Activated T-cell treated with anti-CD3 and anti-CD28 coated beads, Interleukin-2, amount 50 U/mL, for 72 hours (primary cell): ENCODE data around the gene MAST4. TPM values are rescaled to one million over a fixed set of nuclear protein-coding genes. Genes with fewer than 3 reads are reported as not detected.

Experiments
- ATAC-seq, 2 donors: fragments of 150-1000 bp; cut with Tn5 transposase; replicated peaks in 1 of 2; 2 replicates each; pipeline ENCODE4 v1.10.0; 2021; ENCODE audit warnings: moderate library complexity in 2 of 2, mild to moderate bottlenecking in 1 of 2
- DNase-seq, 2 donors: peaks; one replicate each; pipeline ENCODE4 v3.0.0; 2021 to 2022; ENCODE audit warnings: mixed read lengths in 1 of 2
- H3K27ac Mint-ChIP-seq: one replicate; pipeline ENCODE4 v1.8.0; 2022; ENCODE audit warnings: mild to moderate bottlenecking, moderate library complexity, mixed read lengths
- H3K27me3 Mint-ChIP-seq: one replicate; pipeline ENCODE4 v1.8.0; 2022; ENCODE audit warnings: low read depth, mixed read lengths
- H3K36me3 Mint-ChIP-seq, 2 donors: one replicate each; pipeline ENCODE4 v1.8.0; 2022; ENCODE audit warnings: mixed read lengths in 2 of 2, mild to moderate bottlenecking in 1 of 2; ENCODE audit not compliant: insufficient read depth in 2 of 2
- H3K4me1 Mint-ChIP-seq: one replicate; pipeline ENCODE4 v1.8.0; 2022; ENCODE audit warnings: low read depth, mixed read lengths
- H3K4me3 Mint-ChIP-seq, 2 donors: one replicate each; pipeline ENCODE4 v1.8.0; 2022; ENCODE audit warnings: mild to moderate bottlenecking in 2 of 2, mixed read lengths in 2 of 2, moderate library complexity in 2 of 2
- H3K9me3 Mint-ChIP-seq, 2 donors: one replicate each; pipeline ENCODE4 v1.8.0; 2022; ENCODE audit warnings: mixed read lengths in 2 of 2
- total RNA-seq, 2 donors: library from RNA; stranded (reverse); gene quantifications; one replicate each; pipeline ENCODE4 v1.2.3, GENCODE V29; 2022

Gene MAST4
- total RNA-seq, 2 donors from 2014 or later, result 32.9 to 38.3 TPM

DNA sequence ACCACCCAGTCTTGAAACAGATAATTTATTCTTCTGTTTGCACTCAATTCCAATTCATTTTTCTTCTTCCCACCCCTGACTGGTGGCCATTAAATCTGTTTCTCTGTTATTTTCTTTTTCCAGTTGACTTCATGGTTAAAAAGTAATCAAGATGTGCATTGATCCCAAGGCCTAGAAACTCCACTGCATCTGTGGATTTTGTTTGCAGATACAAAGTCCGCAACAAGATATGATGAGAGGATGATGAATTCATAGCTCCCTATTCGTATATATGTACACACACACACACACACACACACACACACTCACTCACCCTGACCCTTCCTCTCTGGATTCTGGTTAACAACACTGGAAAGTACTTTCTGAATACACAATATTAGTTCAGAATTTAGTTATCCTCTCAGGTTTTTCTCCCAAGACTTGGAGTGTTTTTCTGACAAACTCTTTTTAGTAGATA is 548.0 kb downstream of the MAST4 start:
- H3K36me3 Mint-ChIP-seq, result peaks cover 5 to 17% of the 10 kb centered on the region in 2 donors
- H3K4me1 Mint-ChIP-seq, result no peaks in the 10 kb centered on the region
- H3K27me3 Mint-ChIP-seq, result no peaks in the 10 kb centered on the region
- no peak overlapping the region for H3K4me3 Mint-ChIP-seq
- H3K9me3 Mint-ChIP-seq, result no peaks in the 10 kb centered on the region
- DNase-seq (no peak), ATAC-seq (no peak)
- H3K27ac Mint-ChIP-seq, result peak overlapping the region; percentile 31

DNA sequence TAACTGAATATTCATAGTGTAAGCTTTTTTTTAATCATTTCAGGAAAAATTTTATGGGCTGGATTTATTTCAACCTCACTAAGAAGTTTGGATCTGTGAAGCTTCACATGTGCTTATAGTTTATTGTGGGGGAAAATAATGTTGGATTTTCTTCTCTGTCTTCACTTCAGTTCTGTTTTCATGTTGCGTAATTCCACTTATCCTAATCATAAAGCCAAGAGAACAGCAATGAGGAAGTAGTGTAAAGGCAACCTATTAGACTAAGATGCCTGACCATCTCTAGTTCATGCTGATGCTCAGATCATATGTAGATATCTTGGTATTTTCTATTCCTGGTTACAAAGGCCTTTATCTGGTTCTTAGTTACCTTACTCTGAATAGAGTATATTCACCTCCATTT is 550.4 kb downstream of the MAST4 start:
- DNase-seq (no peak), ATAC-seq (no peak)
- no peaks in the 10 kb centered on the region for H3K9me3 Mint-ChIP-seq
- no peak overlapping the region for H3K27ac Mint-ChIP-seq
- H3K4me1 Mint-ChIP-seq, result no peaks in the 10 kb centered on the region
- H3K36me3 Mint-ChIP-seq, result peaks cover 6 to 23% of the 10 kb centered on the region in 2 donors
- H3K27me3 Mint-ChIP-seq, result no peaks in the 10 kb centered on the region
- no peak overlapping the region for H3K4me3 Mint-ChIP-seq

DNA sequence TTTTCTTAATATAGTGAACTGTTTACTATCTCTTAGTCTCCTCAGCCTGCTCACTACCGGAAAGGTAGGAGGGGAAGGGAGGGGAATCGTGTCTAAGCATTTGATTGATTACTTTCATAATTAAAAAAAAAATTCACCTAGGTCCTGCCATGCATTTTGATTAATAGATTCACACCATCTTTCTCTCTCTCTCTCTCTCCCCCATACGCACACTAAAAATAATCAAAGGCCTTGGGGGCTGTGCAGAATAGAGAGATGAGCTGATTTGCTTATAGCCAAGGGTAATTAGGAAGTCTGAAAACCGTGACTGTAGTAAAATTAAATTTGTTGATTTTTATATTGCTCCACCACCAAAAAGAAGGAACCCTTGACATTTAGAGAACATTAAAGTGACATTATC is 550.8 kb downstream of the MAST4 start:
- H3K4me3 Mint-ChIP-seq, result no peak overlapping the region
- no peaks in the 10 kb centered on the region for H3K9me3 Mint-ChIP-seq
- H3K27me3 Mint-ChIP-seq, result no peaks in the 10 kb centered on the region
- DNase-seq (no peak), ATAC-seq (no peak)
- H3K36me3 Mint-ChIP-seq, result peaks cover 6 to 21% of the 10 kb centered on the region in 2 donors
- H3K27ac Mint-ChIP-seq, result no peak overlapping the region
- H3K4me1 Mint-ChIP-seq, result no peaks in the 10 kb centered on the region

DNA sequence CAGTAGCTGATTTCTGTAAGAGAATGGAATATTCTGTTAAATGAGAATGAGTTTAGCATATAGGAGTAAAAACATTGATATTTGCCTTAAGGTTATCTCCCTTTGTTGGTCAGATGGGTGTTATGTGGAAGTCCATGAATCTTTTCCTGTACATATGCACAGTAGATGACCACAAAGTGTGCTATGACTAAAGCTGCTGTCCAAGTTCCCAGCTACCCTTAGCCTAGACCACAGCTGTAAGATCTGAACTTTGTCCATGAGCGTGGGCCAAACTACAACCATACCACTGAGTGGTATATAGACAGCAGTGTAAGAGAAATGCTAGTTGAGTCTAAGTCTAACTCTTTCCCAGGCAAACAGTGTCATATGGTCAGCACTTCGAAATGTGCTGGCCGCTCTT is 551.6 kb downstream of the MAST4 start:
- Mint-ChIP-seq H3K27ac (no peak overlapping the region), H3K27me3 (no peaks in the 10 kb centered on the region), H3K9me3 (no peaks in the 10 kb centered on the region), H3K36me3 (peaks cover 6 to 14% of the 10 kb centered on the region in 2 donors), H3K4me1 (peaks cover 2% of the 10 kb centered on the region), H3K4me3 (no peak overlapping the region)
- DNase-seq (no peak), ATAC-seq (peak in 1 of 2 donors; percentile 21)

DNA sequence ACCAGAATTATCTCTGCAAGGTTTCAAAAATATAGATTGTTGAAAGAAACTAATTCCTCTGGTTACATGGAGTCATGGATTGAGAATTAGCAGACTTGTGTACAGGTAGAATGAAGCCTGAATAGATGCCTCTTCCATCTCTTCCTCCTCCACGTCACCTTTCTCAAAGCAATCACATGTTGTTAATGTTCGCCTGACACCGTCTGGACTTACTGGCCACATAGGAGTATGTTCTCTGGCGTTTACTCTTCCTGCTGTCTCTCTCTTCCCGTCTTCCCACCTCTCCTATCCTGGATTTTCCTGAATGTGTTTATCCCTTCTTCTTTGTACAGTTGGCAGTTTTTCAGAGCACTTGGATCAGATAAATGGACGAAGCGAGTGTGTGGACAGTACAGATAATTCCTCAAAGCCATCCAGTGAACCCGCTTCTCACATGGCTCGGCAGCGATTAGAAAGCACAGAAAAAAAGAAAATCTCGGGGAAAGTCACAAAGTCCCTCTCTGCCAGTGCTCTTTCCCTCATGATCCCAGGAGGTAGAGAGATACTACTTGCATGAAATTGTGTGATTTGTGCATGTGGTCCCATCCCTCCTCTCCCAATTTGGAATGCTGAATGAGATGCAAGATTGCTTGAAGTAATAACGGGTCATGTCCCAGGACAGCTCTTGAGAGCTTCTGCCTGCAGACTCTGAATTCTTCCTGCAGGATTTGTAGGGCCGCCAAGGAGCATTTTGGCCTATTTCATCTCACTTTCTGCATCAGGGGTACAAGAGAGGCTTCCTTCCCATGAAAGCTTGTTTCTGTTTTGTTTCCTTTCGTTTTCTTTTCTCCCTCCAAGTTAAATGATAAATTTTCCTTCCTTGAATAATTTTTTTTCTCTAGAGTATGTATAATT is 553.1 kb downstream of the MAST4 start:
- Mint-ChIP-seq H3K27me3 (no peaks in the 10 kb centered on the region), H3K27ac (no peak overlapping the region), H3K9me3 (no peaks in the 10 kb centered on the region), H3K36me3 (peaks cover 6 to 13% of the 10 kb centered on the region in 2 donors), H3K4me3 (no peak overlapping the region), H3K4me1 (peaks cover 7% of the 10 kb centered on the region)
- ATAC-seq (no peak), DNase-seq (no peak)

DNA sequence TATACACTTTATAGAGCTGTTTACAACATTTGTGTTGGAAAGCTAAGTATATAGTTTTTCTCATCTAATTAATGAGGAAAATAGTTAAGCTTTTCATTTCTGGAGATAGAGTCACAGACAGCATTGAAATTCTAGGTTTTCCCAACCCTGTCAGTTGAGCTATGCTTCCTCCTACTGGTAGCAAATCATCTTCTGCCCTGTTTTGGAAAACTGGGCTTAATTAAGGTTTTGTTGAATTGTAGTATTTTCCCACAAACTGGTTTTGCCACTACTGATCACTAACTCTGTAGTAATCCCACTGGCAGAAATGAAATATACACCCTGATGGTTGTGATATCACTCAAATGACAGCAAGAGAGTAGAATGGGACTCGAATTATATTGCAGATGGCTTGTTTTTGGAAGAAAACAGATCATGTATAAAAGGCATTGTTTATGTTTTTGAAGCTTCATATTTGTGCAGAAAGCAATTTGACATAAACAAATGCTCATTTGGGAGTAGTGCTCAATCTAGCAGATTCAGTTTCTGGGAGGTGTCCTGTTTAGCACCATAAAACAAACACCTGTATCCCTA is 553.8 kb downstream of the MAST4 start:
- DNase-seq, result no peak
- H3K27me3 Mint-ChIP-seq, result no peaks in the 10 kb centered on the region
- no peak for ATAC-seq
- no peaks in the 10 kb centered on the region for H3K9me3 Mint-ChIP-seq
- no peak overlapping the region for H3K4me3 Mint-ChIP-seq
- H3K4me1 Mint-ChIP-seq, result peaks cover 7% of the 10 kb centered on the region
- H3K36me3 Mint-ChIP-seq, result peaks cover 6 to 10% of the 10 kb centered on the region in 2 donors
- no peak overlapping the region for H3K27ac Mint-ChIP-seq

DNA sequence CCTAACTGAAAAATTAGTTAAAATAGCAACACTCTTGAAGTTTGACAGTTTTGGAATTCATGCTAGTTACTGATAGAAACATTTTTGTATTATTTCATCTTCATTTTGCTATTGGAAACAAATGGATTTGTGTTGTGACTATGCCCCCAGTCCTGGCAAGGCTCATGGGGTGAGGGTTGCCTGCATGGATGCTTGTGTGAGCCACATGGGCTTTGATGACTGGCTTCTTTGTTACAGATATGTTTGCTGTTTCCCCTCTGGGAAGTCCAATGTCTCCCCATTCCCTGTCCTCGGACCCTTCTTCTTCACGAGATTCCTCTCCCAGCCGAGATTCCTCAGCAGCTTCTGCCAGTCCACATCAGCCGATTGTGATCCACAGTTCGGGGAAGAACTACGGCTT is 556.2 kb downstream of the MAST4 start:
- H3K27ac Mint-ChIP-seq, result no peak overlapping the region

DNA sequence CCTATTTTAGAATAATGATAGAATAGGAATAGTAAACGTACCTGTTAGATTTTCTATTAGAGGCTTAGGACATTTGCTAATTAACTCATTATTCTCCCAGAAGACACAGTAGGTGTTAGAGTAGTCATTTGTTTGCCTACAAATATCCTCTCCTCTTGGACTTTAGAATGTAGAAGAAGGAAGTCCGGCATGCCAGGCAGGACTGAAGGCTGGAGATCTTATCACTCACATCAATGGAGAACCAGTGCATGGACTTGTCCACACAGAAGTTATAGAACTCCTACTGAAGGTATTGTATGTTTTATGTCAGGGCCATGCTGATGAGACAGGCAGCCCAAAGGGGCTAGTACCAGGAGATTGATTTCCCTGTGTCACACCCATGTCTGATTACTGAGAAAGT is 557.1 kb downstream of the MAST4 start:
- no peak for ATAC-seq

More for the DNA sequence above, 556.2 kb downstream of the MAST4 start:
- ATAC-seq (no peak), DNase-seq (no peak)
- Mint-ChIP-seq H3K9me3 (no peaks in the 10 kb centered on the region), H3K4me1 (peaks cover 12% of the 10 kb centered on the region), H3K36me3 (peaks cover 3 to 10% of the 10 kb centered on the region in 2 donors), H3K4me3 (no peak overlapping the region), H3K27me3 (no peaks in the 10 kb centered on the region)

DNA sequence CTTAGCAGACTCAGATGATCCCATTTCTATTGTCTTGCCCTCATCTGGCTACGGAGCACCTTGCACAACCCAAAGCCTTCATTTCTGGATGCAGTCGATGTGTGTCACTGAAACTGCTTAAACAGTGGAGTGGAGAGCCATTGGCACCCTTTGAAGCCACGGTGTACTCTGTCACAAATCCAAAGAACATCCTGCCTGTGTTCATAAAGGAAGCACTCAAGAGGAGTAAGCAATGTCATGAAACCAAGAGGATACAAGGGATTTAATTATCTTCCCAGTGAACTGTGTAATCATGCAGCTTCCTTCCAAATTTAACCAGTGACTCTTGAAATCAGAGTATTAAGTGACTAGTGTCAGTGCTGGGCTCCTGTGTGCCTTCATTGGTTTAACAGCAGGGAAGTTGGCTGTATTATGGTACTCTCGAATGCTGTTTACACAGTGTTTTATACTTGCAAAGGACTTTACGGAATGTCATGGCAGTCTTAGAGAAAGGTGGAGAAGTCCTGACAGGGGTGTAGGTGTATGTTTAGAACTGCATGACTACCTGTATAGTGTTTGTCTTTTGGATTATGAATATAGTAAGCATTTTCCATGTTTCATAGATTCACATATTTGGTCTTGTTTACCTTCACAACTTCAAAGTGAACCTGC is 558.5 kb downstream of the MAST4 start:
- Mint-ChIP-seq H3K36me3 (peaks cover 0 to 10% of the 10 kb centered on the region in 2 donors), H3K27ac (no peak overlapping the region), H3K4me1 (peaks cover 21% of the 10 kb centered on the region), H3K9me3 (no peaks in the 10 kb centered on the region), H3K4me3 (no peak overlapping the region), H3K27me3 (no peaks in the 10 kb centered on the region)
- DNase-seq (no peak), ATAC-seq (no peak)

More for the DNA sequence above, 557.1 kb downstream of the MAST4 start:
- no peak for DNase-seq
- Mint-ChIP-seq H3K9me3 (no peaks in the 10 kb centered on the region), H3K27me3 (no peaks in the 10 kb centered on the region), H3K27ac (peak overlapping the region; percentile 61), H3K4me3 (no peak overlapping the region), H3K36me3 (peaks cover 3 to 10% of the 10 kb centered on the region in 2 donors), H3K4me1 (peaks cover 15% of the 10 kb centered on the region)

DNA sequence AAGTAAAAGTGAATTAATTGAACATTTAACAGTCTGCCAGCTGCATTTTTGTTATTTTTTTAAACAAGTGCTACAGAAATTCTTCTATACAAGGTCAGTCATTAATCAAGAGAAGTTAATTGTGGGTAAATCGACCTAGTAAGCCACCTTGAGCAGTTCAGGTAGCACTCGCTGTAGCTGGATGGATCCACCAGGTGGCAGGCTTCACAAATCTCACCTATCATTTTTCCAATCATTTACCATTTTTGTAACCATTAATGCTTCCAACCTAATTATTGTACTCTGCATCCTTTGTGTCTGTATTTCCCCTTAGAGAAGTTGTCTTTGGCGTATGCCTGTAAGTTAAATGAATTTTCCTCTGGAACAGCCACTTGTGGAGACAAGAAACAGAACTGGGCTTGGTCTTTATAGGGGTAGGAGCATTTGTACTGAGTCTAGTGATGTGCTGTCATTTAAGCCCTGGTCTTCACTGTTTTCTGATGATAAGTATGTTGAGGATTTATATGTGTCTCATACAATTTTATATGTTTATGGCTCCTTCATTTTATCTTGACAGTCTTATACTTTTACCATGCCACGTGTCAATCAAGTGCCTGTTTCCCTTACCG is 560.9 kb downstream of the MAST4 start:
- Mint-ChIP-seq H3K36me3 (peaks cover 0 to 5% of the 10 kb centered on the region in 2 donors), H3K4me3 (no peak overlapping the region), H3K27me3 (no peaks in the 10 kb centered on the region), H3K9me3 (no peaks in the 10 kb centered on the region), H3K4me1 (peaks cover 44% of the 10 kb centered on the region), H3K27ac (peak overlapping the region; percentile 84)
- DNase-seq, result peak; percentile 37 to 40
- ATAC-seq, result peak; percentile 42 to 58

DNA sequence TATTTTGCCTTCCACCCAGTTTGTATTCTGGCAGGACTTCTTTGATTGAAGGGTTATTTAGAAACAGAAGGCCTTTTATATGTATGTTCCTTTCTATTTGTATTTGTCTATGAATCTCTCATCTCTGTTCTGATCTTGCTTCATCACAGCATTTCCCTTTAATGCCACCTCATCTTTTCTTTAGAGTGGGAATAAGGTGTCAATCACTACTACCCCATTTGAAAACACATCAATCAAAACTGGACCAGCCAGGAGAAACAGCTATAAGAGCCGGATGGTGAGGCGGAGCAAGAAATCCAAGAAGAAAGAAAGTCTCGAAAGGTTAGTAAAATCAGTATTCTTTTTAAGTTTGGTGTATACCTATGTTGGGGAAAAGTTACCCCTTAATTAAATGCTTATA is 564.1 kb downstream of the MAST4 start:
- DNase-seq, result no peak
- no peaks in the 10 kb centered on the region for H3K27me3 Mint-ChIP-seq
- peak overlapping the region; percentile 88 for H3K27ac Mint-ChIP-seq
- no peaks in the 10 kb centered on the region for H3K9me3 Mint-ChIP-seq
- H3K36me3 Mint-ChIP-seq, result peaks cover 2 to 19% of the 10 kb centered on the region in 2 donors
- H3K4me3 Mint-ChIP-seq, result peak overlapping the region; percentile 43 to 85
- H3K4me1 Mint-ChIP-seq, result peaks cover 48% of the 10 kb centered on the region
- peak in 1 of 2 donors; percentile 44 for ATAC-seq

DNA sequence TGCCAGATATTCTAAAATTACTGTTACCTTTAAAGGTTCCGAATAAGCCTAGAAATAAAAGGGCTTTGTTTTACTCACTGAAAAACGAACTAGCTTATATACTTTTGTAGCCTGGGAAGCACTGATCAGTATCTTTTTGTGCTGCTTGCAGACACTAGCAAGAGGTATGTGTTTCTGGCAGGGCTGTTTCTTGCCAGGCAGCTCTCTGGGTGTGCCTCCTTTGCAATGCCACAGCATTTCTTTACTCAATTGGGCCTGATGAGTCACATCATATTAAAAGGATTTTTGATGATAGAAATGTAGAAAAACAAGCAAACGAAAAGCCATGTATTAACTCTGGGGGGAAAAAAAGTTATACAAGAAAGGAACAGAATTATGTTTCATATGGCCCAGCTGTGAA is 564.8 kb downstream of the MAST4 start:
- DNase-seq (peak; percentile 26 to 32), ATAC-seq (peak; percentile 37 to 38)
- peak overlapping the region; percentile 88 for H3K27ac Mint-ChIP-seq
- peaks cover 48% of the 10 kb centered on the region for H3K4me1 Mint-ChIP-seq
- no peaks in the 10 kb centered on the region for H3K27me3 Mint-ChIP-seq
- H3K36me3 Mint-ChIP-seq, result peaks cover 2 to 19% of the 10 kb centered on the region in 2 donors
- H3K4me3 Mint-ChIP-seq, result peak overlapping the region; percentile 9 to 85
- H3K9me3 Mint-ChIP-seq, result no peaks in the 10 kb centered on the region

DNA sequence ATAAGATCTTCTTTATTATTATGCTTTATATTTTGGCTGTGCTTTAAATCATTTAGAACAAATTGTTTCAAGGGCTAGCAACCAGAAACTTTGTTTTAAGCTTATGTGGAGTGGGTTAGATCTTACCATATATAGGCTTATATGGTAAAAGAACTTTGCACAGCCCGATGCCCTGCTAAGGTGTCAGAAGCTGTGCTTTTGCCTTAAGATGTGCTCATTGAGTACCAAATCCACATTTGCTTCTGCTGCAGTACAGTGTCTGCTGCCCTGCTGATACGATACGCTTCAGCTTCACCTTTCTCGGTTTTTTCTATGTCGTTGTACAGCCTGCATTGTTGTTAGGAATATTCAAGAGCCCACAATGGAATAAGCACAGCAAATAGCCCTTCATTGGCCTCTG is 565.6 kb downstream of the MAST4 start:
- DNase-seq, result no peak
- H3K4me1 Mint-ChIP-seq, result peaks cover 50% of the 10 kb centered on the region
- peak overlapping the region in 1 of 2 donors; percentile 85 for H3K4me3 Mint-ChIP-seq
- peak overlapping the region; percentile 88 for H3K27ac Mint-ChIP-seq
- no peaks in the 10 kb centered on the region for H3K9me3 Mint-ChIP-seq
- ATAC-seq, result no peak
- H3K27me3 Mint-ChIP-seq, result no peaks in the 10 kb centered on the region
- H3K36me3 Mint-ChIP-seq, result peaks cover 2 to 19% of the 10 kb centered on the region in 2 donors
